Cardiac fibroblast (primary cell): Measurements from ENCODE around the gene RELL2.

Experiments
- DNase-seq, 2 donors: peaks; one replicate each; pipeline versions ENCODE4 v3.0.0 to v3.0.0-alpha.2; 2010; ENCODE audit warnings: low read depth in 2 of 2
- H3K4me3 ChIP-seq, 2 donors: replicated peaks in 1 of 2; 1 replicate in 1 of 2; 2 replicates in 1 of 2; pipeline ENCODE4 v1.5.1; 2011; ENCODE audit warnings: low read depth in 2 of 2, low read length in 2 of 2, mild to moderate bottlenecking in 2 of 2, moderate library complexity in 1 of 2
- TF ChIP-seq, protein P1 (sequence below): IDR thresholded peaks from one replicate; pipeline ENCODE4 v1.5.1; 2011; ENCODE audit warnings: low read depth, mild to moderate bottlenecking, low read length, inconsistent platforms

The RELL2 gene

GRCh38 chr5:141664733-141665461 lies 28.1 kb downstream of the RELL2 start:
- TF ChIP-seq, protein P1, sequence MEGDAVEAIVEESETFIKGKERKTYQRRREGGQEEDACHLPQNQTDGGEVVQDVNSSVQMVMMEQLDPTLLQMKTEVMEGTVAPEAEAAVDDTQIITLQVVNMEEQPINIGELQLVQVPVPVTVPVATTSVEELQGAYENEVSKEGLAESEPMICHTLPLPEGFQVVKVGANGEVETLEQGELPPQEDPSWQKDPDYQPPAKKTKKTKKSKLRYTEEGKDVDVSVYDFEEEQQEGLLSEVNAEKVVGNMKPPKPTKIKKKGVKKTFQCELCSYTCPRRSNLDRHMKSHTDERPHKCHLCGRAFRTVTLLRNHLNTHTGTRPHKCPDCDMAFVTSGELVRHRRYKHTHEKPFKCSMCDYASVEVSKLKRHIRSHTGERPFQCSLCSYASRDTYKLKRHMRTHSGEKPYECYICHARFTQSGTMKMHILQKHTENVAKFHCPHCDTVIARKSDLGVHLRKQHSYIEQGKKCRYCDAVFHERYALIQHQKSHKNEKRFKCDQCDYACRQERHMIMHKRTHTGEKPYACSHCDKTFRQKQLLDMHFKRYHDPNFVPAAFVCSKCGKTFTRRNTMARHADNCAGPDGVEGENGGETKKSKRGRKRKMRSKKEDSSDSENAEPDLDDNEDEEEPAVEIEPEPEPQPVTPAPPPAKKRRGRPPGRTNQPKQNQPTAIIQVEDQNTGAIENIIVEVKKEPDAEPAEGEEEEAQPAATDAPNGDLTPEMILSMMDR = peak; percentile 95
- peak; percentile 74 to 76 for DNase-seq
- H3K4me3 ChIP-seq = no peak overlapping the region

DNA sequence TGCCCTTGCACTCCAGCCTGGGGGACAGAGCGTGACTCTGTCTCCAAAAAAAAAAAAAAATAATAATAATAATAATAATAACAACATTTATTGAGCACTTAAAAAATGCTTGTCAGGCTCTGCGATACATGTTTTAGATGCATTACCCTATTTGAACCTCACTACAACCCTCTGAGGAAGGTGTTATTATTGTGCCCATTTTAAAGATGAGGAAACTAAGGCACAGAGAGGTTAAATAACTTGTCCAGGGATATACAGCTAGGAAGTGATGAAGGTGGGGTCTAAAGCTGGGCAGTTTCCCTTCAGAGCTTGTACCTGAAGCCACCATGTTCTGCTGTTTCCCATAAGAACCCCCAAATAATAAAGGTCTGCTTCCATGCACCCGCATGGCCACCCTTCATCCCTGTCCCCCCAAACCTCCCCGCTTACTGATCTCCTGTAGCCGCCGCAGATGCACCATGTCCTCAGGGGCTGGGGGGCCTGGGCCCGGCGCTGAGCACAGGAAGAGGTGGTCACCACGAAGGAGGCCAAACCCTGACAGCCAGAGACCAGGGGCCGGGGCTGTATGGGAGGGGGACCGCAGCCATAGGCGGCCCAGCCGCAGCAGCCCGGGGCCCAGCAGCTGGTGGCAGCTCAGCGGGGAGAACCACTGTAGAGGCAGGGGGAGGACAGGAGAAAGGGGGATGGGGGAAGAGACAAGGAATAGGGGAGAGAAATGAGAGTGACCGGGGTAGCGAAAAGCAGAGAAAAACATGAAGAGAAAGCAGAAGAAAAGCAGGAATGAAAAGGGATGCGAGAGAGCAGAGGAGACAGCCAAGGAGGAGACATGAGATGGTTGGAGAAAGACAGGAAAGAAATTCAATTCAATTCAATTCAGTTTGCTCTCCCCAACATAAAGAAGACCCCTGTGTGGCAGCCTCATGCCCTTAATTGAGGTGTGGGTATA lies 29.5 kb downstream of the RELL2 start:
- no peak for DNase-seq
- no peak overlapping the region for H3K4me3 ChIP-seq
- TF ChIP-seq, protein P1 = no peak

GRCh38 chr5:141668601-141669265 lies 31.9 kb downstream of the RELL2 start:
- TF ChIP-seq, protein P1 = no peak
- no peak for DNase-seq
- H3K4me3 ChIP-seq = no peak overlapping the region

DNA sequence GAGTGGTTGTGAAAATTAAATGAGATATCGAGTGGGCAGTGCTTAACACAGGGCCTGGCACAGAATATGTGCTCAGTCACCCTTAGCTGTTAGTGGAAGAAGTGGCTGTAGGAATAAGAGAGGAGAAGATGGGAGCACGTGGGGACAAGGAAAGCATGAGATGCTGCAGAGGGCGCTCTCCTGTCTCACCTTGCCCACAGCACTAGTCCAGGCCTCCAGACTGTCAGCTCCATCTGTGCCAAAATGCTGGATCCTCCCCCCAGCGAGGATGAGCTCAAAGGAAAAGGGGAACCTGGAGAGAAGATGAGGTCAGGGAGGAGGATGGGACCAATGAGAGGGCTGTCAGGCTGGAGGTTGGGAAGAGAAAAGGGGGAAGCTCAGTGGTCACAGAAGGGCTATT lies 32.7 kb downstream of the RELL2 start:
- DNase-seq = no peak
- TF ChIP-seq, protein P1 = no peak
- H3K4me3 ChIP-seq = no peak overlapping the region

DNA sequence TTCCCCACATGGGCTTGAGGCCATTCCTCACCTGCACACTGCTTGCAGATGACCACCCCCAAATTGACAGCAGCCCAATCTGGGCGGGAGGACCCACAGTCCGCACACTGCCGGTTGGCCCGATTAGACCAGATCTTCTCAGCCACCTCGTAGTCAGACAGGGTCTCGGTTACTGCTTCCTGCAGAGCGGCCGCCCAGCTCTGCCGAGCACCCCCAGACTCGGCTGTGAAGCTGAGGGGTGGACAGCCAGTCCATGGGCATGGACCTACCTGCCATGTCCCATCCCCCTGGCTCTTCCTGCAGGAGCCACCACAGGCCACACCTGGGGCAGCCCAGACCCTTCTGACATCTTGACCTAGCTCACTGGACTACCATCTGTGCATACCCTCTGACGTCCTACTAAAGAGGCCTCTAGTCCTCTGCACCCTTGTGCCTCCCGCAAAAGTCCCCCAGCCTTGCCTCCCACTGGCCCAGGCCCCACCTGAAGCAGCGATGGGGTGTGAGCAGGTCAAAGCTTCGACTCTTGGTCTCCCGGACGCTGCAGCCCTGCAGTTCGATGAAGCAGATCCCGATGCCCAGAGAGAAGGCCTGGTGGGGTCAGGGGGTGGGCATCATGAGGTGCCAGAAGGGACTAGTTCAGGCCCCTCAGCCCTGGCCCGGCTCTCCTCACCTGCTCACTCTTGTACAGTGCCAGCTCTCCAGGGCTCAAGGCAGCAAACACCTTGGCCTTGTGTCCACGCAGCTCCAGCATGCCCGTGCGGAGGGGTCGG lies 35.5 kb downstream of the RELL2 start:
- no peak for DNase-seq
- TF ChIP-seq, protein P1 = no peak
- H3K4me3 ChIP-seq = no peak overlapping the region
